A673 (cell line): ENCODE data around the gene PRSS27. TPM values are rescaled to one million over a fixed set of nuclear protein-coding genes. Genes with fewer than 3 reads are reported as not detected.

Source experiments
- BruUV-seq: library from RNA; stranded (reverse); fragments of 400-500 nt; replicated peaks from 2 replicates; lab custom pipeline; 2021; lab: Mats Ljungman, UMichigan
- CTCF ChIA-PET: fragments of 300-600 bp; sonication (Branson Sonifier 250); formaldehyde crosslinking; loops from one replicate; lab custom pipeline; 2022; ENCODE audit warnings: antibody characterized with exemption; lab: Charles Lee
- POLR2A ChIA-PET: fragments of 300-600 bp; sonication (Branson Sonifier 250); formaldehyde crosslinking; loops from one replicate; lab custom pipeline; 2022; ENCODE audit warnings: antibody characterized with exemption; ENCODE audit not compliant: low non-redundant PET; lab: Charles Lee
- DNase-seq: peaks from one replicate; pipeline ENCODE4 v3.0.0-alpha.2; 2015; ENCODE audit warnings: low spot score
- H3K27ac ChIP-seq: fragments of 200-600 bp; sonication (generic); 2 replicates; pipeline ENCODE4 v1.5.1; 2016; ENCODE audit warnings: mixed run types, low read depth, mild to moderate bottlenecking, mixed read lengths, antibody characterized with exemption, low read length; ENCODE audit not compliant: poor library complexity, severe bottlenecking
- H3K27me3 ChIP-seq: fragments of 200-600 bp; sonication (generic); replicated peaks from 2 replicates; pipeline ENCODE4 v1.6.1; 2017; ENCODE audit warnings: mixed run types, low read depth, mild to moderate bottlenecking, mixed read lengths, antibody characterized with exemption, low read length; ENCODE audit not compliant: insufficient read depth, poor library complexity
- H3K36me3 ChIP-seq: fragments of 200-600 bp; sonication (generic); 2 replicates; pipeline ENCODE4 v1.6.1; 2016; ENCODE audit warnings: mixed run types, mild to moderate bottlenecking, mixed read lengths, antibody characterized with exemption, low read length; ENCODE audit not compliant: insufficient read depth, poor library complexity, severe bottlenecking
- H3K4me1 ChIP-seq: fragments of 200-600 bp; sonication (generic); 2 replicates; pipeline ENCODE4 v1.6.1; 2017; ENCODE audit warnings: mixed run types, mild to moderate bottlenecking, mixed read lengths, antibody characterized with exemption, low read length; ENCODE audit not compliant: insufficient read depth, poor library complexity, severe bottlenecking
- H3K4me3 ChIP-seq: fragments of 200-600 bp; sonication (generic); 2 replicates; pipeline ENCODE4 v1.5.1; 2016; ENCODE audit warnings: low read depth, mixed run types, mild to moderate bottlenecking, mixed read lengths, low read length; ENCODE audit not compliant: poor library complexity, severe bottlenecking
- H3K9me3 ChIP-seq: fragments of 200-600 bp; sonication (generic); 2 replicates; pipeline ENCODE4 v1.6.1; 2016; ENCODE audit warnings: mixed run types, low read depth, mild to moderate bottlenecking, mixed read lengths, antibody characterized with exemption, low read length; ENCODE audit not compliant: poor library complexity, severe bottlenecking
- EZH2 ChIP-seq: fragments of 200-600 bp; sonication (generic); IDR thresholded peaks from 2 replicates; pipeline ENCODE4 v1.6.1; 2017; ENCODE audit warnings: borderline replicate concordance, low read depth, mild to moderate bottlenecking, mixed read lengths, antibody characterized with exemption, low read length; ENCODE audit not compliant: poor library complexity, severe bottlenecking
- intact Hi-C: fragments of 100-400 bp; cut with micrococcal nuclease; formaldehyde crosslinking; loops from one replicate; pipeline ENCODE4 v1.10.0; 2022; ENCODE audit not compliant: unreplicated experiment
- total RNA-seq: library from RNA; stranded (reverse); gene quantifications from 2 replicates; pipeline ENCODE4 v1.2.3, GENCODE V29; 2021
- TF ChIP-seq, protein P1 (sequence below): fragments of 300-800, 200-600 bp; sonication (generic); conservative IDR thresholded peaks from 2 replicates; pipeline ENCODE4 v1.5.1; 2017; ENCODE audit warnings: low read depth, mild to moderate bottlenecking, antibody characterized with exemption, low read length, moderate library complexity, mixed read lengths

The PRSS27 gene
- total RNA-seq, 1 experiment from 2014 or later = 1.3 TPM

DNA sequence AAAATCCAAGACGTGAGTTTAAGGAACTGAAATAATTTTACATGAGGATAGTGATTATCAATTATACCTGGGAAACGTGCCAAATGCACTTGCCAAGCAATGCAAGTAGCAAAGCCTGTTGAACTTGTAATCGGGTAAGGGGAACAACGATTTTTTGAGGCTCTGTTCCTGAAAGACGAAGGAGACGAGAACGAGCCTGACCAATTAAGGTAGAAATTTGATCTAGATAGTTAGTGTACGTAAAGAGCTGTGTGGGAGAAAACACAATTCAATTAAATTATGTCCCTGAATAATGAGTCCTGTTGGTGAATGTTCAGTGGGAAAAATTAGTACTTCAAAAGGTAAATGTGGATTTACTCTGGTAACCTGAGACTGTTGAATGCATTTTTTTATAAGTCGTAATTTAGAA is 55.4 kb downstream of the PRSS27 start:
- CTCF ChIA-PET = interaction anchor here (0.6 kb wide), 2 partner anchors 54 to 318 kb away, joined by 5 to 7 read pairs; no protein-coding TSS in a partner anchor

GRCh38 chr16:2663553-2664546 is 56.2 kb downstream of the PRSS27 start:
- Histone ChIP-seq H3K27me3 (no peaks in the 10 kb centered on the region), H3K27ac (peak overlapping the region; percentile 10), H3K9me3 (no peaks in the 10 kb centered on the region), H3K4me1 (peaks cover 11% of the 10 kb centered on the region), H3K36me3 (no peaks in the 10 kb centered on the region), H3K4me3 (no peak overlapping the region)
- intact Hi-C loops = no loop called here
- BruUV-seq = no TSS peak
- DNase-seq = peak; percentile 72
- TF ChIP-seq, protein P1, sequence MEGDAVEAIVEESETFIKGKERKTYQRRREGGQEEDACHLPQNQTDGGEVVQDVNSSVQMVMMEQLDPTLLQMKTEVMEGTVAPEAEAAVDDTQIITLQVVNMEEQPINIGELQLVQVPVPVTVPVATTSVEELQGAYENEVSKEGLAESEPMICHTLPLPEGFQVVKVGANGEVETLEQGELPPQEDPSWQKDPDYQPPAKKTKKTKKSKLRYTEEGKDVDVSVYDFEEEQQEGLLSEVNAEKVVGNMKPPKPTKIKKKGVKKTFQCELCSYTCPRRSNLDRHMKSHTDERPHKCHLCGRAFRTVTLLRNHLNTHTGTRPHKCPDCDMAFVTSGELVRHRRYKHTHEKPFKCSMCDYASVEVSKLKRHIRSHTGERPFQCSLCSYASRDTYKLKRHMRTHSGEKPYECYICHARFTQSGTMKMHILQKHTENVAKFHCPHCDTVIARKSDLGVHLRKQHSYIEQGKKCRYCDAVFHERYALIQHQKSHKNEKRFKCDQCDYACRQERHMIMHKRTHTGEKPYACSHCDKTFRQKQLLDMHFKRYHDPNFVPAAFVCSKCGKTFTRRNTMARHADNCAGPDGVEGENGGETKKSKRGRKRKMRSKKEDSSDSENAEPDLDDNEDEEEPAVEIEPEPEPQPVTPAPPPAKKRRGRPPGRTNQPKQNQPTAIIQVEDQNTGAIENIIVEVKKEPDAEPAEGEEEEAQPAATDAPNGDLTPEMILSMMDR = no peak
- no peak for TF ChIP-seq EZH2
- POLR2A ChIA-PET = no interaction called here
- CTCF ChIA-PET = no interaction called here

More for the DNA sequence above, 55.4 kb downstream of the PRSS27 start:
- H3K4me1 ChIP-seq = peaks cover 11% of the 10 kb centered on the region
- H3K27me3 ChIP-seq = no peaks in the 10 kb centered on the region
- DNase-seq = peak; percentile 43
- no TSS peak for BruUV-seq
- H3K27ac ChIP-seq = peak overlapping the region; percentile 10
- intact Hi-C loops = no loop called here
- H3K9me3 ChIP-seq = no peaks in the 10 kb centered on the region
- POLR2A ChIA-PET = no interaction called here
- no peak overlapping the region for H3K4me3 ChIP-seq
- TF ChIP-seq, protein P1 = no peak
- no peak for TF ChIP-seq EZH2
- no peaks in the 10 kb centered on the region for H3K36me3 ChIP-seq

Other genes starting within 250 kb of the PRSS27 start
- 1.6 and 2.9 TPM in 2 replicates for gene NTN3, start 248.9 kb downstream of the PRSS27 start, total RNA-seq
- gene TBC1D24, start 245.1 kb downstream of the PRSS27 start, total RNA-seq = 24.2 and 27.1 TPM in 2 replicates
- 231 and 252 TPM in 2 replicates for gene ATP6V0C, start 206.3 kb downstream of the PRSS27 start, total RNA-seq
- gene AMDHD2, start 199.9 kb downstream of the PRSS27 start, total RNA-seq = 52.2 and 53.3 TPM in 2 replicates
- not detected in 2 replicates for gene CEMP1, start 188.8 kb downstream of the PRSS27 start, total RNA-seq
- gene PDPK1, start 182.2 kb downstream of the PRSS27 start, total RNA-seq = 31.6 and 37.9 TPM in 2 replicates
- 33.1 and 35.6 TPM in 2 replicates for gene KCTD5, start 37.7 kb downstream of the PRSS27 start, total RNA-seq
- gene SRRM2, start 32.4 kb upstream of the PRSS27 start, total RNA-seq = 642 and 651 TPM in 2 replicates
- 188 and 206 TPM in 2 replicates for gene ELOB, start 57.1 kb upstream of the PRSS27 start, total RNA-seq
- gene PRSS33, start 67.3 kb upstream of the PRSS27 start, total RNA-seq = not detected in 2 replicates
- gene PRSS41, start 78.2 kb upstream of the PRSS27 start, total RNA-seq = not detected in 2 replicates
- gene PRSS21, start 97.0 kb upstream of the PRSS27 start, total RNA-seq = not detected in 2 replicates
- not detected in 2 replicates for gene ZG16B, start 110.1 kb upstream of the PRSS27 start, total RNA-seq
- gene PRSS22, start 137.9 kb upstream of the PRSS27 start, total RNA-seq = not detected in 2 replicates
- gene FLYWCH2, start 163.0 kb upstream of the PRSS27 start, total RNA-seq = 23.9 and 28.5 TPM in 2 replicates
- 46.8 and 47.0 TPM in 2 replicates for gene FLYWCH1, start 191.7 kb upstream of the PRSS27 start, total RNA-seq
- 0.49 and 1.6 TPM in 2 replicates for gene KREMEN2, start 244.1 kb upstream of the PRSS27 start, total RNA-seq
- 46.5 and 49.7 TPM in 2 replicates for gene PAQR4, start 249.1 kb upstream of the PRSS27 start, total RNA-seq